GM19193 (cell line): ENCODE measurements around the gene HMX3.

Experiments used
- POLR2A ChIP-seq: IDR thresholded peaks from 4 replicates; pipeline ENCODE4 v1.6.1; 2011; ENCODE audit not compliant: insufficient read depth, insufficient read length; ENCODE audit errors: extremely low read depth

HMX3 gene

GRCh38 chr10:123175389-123176387 is 39.9 kb downstream of the HMX3 start:
- TF ChIP-seq POLR2A: no peak

GRCh38 chr10:123180101-123181090 is 44.6 kb downstream of the HMX3 start:
- no peak for TF ChIP-seq POLR2A

- no peak for TF ChIP-seq POLR2A
These were observed 48.0 kb downstream of the HMX3 start for GRCh38 chr10:123183724-123184123.

- TF ChIP-seq POLR2A: no peak
These were observed 52.0 kb downstream of the HMX3 start for GRCh38 chr10:123187781-123188180.
